Anterior cingulate cortex (tissue), 58 donors: ENCODE results near the gene DSTYK.

Experiments used
- DNase-seq, 58 donors: peaks; one replicate each; lab custom pipeline; 2025; lab: John Stamatoyannopoulos, UW

DSTYK gene

GRCh38 chr1:205224736-205225135, 13.2 kb upstream of the DSTYK start:
- no peak for DNase-seq

- DNase-seq = no peak
Observed at GRCh38 chr1:205220421-205220820, 8.9 kb upstream of the DSTYK start.

GRCh38 chr1:205217418-205217817, 5.9 kb upstream of the DSTYK start:
- DNase-seq = no peak

- no peak for DNase-seq
Observed at GRCh38 chr1:205216588-205216987, 5.1 kb upstream of the DSTYK start.

GRCh38 chr1:205214756-205215155, 3.3 kb upstream of the DSTYK start:
- no peak for DNase-seq

- DNase-seq = no peak
Observed at GRCh38 chr1:205211839-205212536, 486 bp upstream of the DSTYK start.

- peak in 12 of 58 donors; percentile 36 to 66 (median 56) for DNase-seq
Observed at GRCh38 chr1:205210756-205211168, 740 bp downstream of the DSTYK start.

- DNase-seq = no peak
Observed at GRCh38 chr1:205208811-205209210, 2.7 kb downstream of the DSTYK start.

- DNase-seq = no peak
Observed at GRCh38 chr1:205205055-205205454, 6.4 kb downstream of the DSTYK start.

GRCh38 chr1:205204552-205204951, 7.0 kb downstream of the DSTYK start:
- DNase-seq = no peak

GRCh38 chr1:205199931-205200299, 11.6 kb downstream of the DSTYK start:
- no peak for DNase-seq

GRCh38 chr1:205199090-205199930, 12.2 kb downstream of the DSTYK start:
- peak in 3 of 58 donors; percentile 7 to 13 (median 12) for DNase-seq

GRCh38 chr1:205192287-205192686, 19.2 kb downstream of the DSTYK start:
- no peak for DNase-seq

- no peak for DNase-seq
Observed at GRCh38 chr1:205191622-205192021, 19.9 kb downstream of the DSTYK start.

GRCh38 chr1:205190845-205191577, 20.5 kb downstream of the DSTYK start:
- DNase-seq = no peak

GRCh38 chr1:205189131-205189530, 22.4 kb downstream of the DSTYK start:
- no peak for DNase-seq

- no peak for DNase-seq
Observed at GRCh38 chr1:205188596-205188995, 22.9 kb downstream of the DSTYK start.

GRCh38 chr1:205188098-205188497, 23.4 kb downstream of the DSTYK start:
- DNase-seq = no peak

GRCh38 chr1:205187420-205187819, 24.1 kb downstream of the DSTYK start:
- DNase-seq = no peak

- no peak for DNase-seq
Observed at GRCh38 chr1:205186191-205186590, 25.3 kb downstream of the DSTYK start.

- no peak for DNase-seq
Observed at GRCh38 chr1:205183676-205184335, 27.7 kb downstream of the DSTYK start.
